ENCODE data around the gene DDT.
"Not testable (repeated sequence)": the region's sequence is repeated elsewhere in the genome, so short reads cannot be mapped to it uniquely, and the experiment has no call there.

The DDT gene

DNA sequence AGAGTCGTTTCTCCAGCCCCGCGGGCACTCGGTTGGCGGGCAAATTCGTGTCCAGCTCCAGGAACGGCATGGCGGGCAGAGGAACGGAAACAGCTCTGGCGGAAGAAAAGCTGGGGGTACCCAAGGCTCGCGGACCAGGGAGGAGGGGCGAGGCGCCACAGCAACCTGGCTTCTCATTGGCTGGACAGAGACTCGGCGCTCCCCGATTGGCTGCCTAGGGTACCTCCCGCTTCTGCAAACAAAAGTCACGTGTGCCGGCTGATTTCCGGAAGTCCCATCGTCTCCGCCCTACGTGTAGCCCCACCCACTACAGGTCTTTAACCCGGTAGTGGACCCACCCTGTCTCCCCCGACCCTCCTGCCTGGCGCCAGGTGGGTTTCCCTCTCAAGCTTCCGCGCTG lies at the start of gene DDT:
DDT (minus strand) TSS at position 97 of the 400 bp plus-strand sequence; CDS start at position 70, 27 bp downstream.
- DNase-seq (ENCODE audit: low read depth, low spot score); H3K4me3 ChIP-seq (ENCODE audit: low read depth, low read length); in situ Hi-C loops (cut with HindIII; ENCODE audit: low sequenced_read_pairs): not testable (repeated sequence)

DNA sequence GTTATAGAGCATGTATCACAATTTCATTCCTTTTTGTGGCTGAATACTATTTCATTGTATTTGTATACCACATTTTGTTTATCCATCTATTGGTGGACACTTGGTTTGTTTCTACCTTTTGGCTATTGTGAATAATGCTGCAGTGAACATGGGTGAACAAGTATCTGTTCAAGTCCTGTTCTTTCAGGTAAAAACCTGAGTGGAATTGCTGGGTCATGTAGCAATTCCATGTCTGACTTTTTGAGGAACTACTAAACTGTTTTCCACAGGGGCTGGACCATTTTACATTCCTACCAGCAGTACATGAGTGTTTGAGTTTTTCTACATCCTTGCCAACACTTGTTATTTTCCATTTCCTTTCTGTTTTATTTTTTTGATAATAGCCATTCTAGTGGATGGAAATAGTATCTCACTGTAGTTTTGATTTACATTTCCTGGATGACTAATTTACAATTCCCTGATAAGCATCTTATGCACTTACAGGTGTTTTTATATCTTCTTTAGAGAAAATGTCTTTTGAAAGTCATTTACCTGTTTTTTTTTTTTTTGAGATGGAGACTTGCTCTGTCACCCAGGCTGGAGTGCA lies 49.1 kb upstream of the DDT start:
- in situ Hi-C loops (cut with HindIII; ENCODE audit: low sequenced_read_pairs) = no loop called here

DNA sequence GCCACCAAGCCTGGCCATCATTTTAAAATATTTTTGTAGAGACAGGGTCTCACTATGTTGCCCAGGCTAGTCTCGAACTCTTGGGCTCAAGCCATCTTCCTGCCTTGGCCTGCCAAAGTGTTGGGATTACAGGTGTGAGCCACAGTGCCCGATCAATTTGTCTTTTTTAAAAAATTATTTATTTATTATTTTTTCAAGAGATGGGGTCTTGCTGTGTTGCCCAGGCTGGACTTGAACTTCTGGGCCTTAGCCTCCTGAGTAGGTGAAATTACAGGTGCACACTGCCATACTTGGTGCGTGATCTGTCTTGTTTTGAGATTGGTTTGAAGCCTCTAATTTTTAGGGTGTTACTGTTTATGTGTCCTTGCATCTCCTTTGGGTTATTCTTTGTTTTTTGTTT lies 47.1 kb upstream of the DDT start:
- no peak overlapping the region for H3K4me3 ChIP-seq (ENCODE audit: low read depth, low read length)
- TF ChIP-seq, protein P1, sequence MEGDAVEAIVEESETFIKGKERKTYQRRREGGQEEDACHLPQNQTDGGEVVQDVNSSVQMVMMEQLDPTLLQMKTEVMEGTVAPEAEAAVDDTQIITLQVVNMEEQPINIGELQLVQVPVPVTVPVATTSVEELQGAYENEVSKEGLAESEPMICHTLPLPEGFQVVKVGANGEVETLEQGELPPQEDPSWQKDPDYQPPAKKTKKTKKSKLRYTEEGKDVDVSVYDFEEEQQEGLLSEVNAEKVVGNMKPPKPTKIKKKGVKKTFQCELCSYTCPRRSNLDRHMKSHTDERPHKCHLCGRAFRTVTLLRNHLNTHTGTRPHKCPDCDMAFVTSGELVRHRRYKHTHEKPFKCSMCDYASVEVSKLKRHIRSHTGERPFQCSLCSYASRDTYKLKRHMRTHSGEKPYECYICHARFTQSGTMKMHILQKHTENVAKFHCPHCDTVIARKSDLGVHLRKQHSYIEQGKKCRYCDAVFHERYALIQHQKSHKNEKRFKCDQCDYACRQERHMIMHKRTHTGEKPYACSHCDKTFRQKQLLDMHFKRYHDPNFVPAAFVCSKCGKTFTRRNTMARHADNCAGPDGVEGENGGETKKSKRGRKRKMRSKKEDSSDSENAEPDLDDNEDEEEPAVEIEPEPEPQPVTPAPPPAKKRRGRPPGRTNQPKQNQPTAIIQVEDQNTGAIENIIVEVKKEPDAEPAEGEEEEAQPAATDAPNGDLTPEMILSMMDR (IDR thresholded peaks at IDR 0.05; ENCODE audit: low read depth, low read length) = no peak
- in situ Hi-C loops (cut with HindIII; ENCODE audit: low sequenced_read_pairs) = no loop called here
- no peak for DNase-seq (ENCODE audit: low read depth, low spot score)

More for the DNA sequence above, 49.1 kb upstream of the DDT start:
- TF ChIP-seq, protein P1 (IDR thresholded peaks at IDR 0.05; ENCODE audit: low read depth, low read length) = no peak
- no peak overlapping the region for H3K4me3 ChIP-seq (ENCODE audit: low read depth, low read length)
- no peak for DNase-seq (ENCODE audit: low read depth, low spot score)

DNA sequence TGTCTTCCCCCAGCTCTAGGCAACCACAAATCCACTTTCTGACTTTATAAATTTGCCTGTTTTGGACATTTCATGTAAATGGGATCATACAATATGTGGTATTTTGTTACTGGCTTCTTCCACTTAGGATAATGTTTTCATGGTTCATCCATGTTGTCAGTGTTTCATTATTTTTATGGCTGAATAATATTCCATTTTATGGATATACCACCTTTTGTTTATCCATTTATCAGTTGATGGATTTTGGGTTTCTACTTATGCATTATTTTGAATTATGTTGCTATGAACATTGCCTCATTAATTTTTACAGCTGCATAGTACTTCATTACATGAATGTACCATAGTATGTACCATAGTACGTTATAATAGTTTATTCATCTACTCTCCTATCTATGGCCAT lies 41.9 kb upstream of the DDT start:
- no peak overlapping the region for H3K4me3 ChIP-seq (ENCODE audit: low read depth, low read length)
- no peak for DNase-seq (ENCODE audit: low read depth, low spot score)
- in situ Hi-C loops (cut with HindIII; ENCODE audit: low sequenced_read_pairs) = no loop called here
- TF ChIP-seq, protein P1 (IDR thresholded peaks at IDR 0.05; ENCODE audit: low read depth, low read length) = no peak

DNA sequence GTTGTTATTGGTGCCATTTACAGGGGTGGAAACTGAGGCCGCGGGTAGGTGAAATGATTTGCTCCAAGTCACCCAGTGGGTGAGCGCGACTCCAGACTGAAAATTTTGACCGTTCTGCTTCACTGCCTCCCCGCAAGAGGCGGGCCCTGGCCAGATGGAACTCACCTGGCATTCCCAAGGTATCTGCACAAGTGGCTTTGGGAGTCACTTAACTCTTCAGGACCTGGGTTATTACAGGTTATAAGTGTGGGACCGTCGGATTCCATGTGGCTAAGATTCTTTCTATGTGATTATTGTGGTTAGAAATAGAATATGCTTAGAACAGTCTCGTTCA lies 37.5 kb upstream of the DDT start:
- peak overlapping the region; percentile 94 for H3K4me3 ChIP-seq (ENCODE audit: low read depth, low read length)
- TF ChIP-seq, protein P1 (IDR thresholded peaks at IDR 0.05; ENCODE audit: low read depth, low read length) = no peak
- peak; percentile 12 for DNase-seq (ENCODE audit: low read depth, low spot score)
- in situ Hi-C loops (cut with HindIII; ENCODE audit: low sequenced_read_pairs) = no loop called here

DNA sequence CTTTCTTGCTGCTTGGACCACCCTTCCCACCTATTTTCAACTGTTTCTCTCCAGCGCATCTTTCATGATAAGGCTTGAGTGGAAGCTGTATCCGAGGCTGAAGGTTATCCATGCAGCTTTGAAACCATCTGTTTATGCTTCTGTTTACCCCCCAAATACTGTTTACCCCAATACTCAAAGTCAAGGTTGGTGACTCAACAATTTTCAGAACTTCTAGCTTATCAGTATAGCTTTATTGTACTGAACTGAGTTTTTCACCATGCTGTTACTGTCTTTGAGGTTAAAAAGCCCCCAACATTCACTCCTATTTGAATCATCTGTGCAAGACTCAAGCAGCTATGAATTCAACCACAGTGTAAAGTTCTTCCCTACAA lies 35.8 kb upstream of the DDT start:
- in situ Hi-C loops (cut with HindIII; ENCODE audit: low sequenced_read_pairs) = no loop called here
- TF ChIP-seq, protein P1 (IDR thresholded peaks at IDR 0.05; ENCODE audit: low read depth, low read length) = no peak
- no peak for DNase-seq (ENCODE audit: low read depth, low spot score)

DNA sequence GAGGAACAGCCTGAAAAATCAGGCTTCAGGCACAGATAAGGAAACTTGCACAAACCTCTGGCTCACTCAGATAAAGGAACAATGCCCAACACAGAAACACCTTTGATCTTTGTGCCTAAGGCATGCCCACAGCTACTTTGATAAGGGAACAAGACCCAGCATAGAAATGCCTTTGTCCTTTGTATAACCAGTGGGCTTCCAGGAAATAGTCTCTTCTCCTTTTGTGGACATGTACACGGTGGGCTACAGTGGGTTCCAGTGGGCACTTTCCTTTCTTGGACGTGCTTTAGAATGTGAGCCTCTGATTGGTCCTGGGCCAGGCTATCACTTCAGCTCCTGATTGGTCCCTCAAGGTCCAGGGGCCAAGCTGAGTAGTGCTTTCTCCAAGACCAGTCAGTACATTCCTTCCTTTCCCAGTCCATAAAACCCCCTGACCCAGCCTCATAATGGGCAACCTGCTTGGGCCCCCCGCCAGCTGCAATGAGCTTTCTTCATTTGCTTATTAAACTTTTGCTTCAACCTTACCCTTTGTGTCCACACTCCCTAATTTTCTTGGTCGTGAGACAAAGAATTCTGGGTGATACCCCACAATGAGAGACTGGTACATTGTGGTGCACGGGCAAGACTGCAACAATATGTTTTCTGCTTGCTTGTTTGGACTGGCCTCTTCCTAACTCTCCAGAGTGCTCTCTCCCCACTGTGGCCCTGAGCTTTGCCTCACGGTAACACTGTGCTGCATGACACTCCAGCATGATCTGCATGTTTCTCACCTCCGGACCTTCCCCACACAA lies 35.2 kb upstream of the DDT start:
- in situ Hi-C loops (cut with HindIII; ENCODE audit: low sequenced_read_pairs) = no loop called here
- H3K4me3 ChIP-seq (ENCODE audit: low read depth, low read length) = no peak overlapping the region
- no peak for DNase-seq (ENCODE audit: low read depth, low spot score)
- TF ChIP-seq, protein P1 (IDR thresholded peaks at IDR 0.05; ENCODE audit: low read depth, low read length) = no peak

More for the DNA sequence above, 35.8 kb upstream of the DDT start:
- no peak overlapping the region for H3K4me3 ChIP-seq (ENCODE audit: low read depth, low read length)

Data from astrocyte of the spinal cord (primary cell).